ENCODE results near the gene PGK1.
"Not testable (repeated sequence)": the region's sequence is repeated elsewhere in the genome, so short reads cannot be mapped to it uniquely, and the experiment has no call there.

The PGK1 gene

GRCh38 chrX:78116766-78117165, 12.7 kb downstream of the PGK1 start:
- DNase-seq = peak; percentile 46 to 47

- no peak for DNase-seq
Observed at GRCh38 chrX:78118628-78119027, 14.6 kb downstream of the PGK1 start.

GRCh38 chrX:78119521-78120227, 15.6 kb downstream of the PGK1 start:
- DNase-seq = peak; percentile 11 to 21

GRCh38 chrX:78123190-78123589, 19.1 kb downstream of the PGK1 start:
- no peak for DNase-seq

GRCh38 chrX:78124307-78124706, 20.3 kb downstream of the PGK1 start:
- DNase-seq = peak; percentile 6 to 9

GRCh38 chrX:78125148-78125547, 21.1 kb downstream of the PGK1 start:
- no peak for DNase-seq

GRCh38 chrX:78125781-78126180, 21.7 kb downstream of the PGK1 start:
- not testable (repeated sequence) for DNase-seq

- no peak for DNase-seq
Observed at GRCh38 chrX:78129714-78130113, 25.7 kb downstream of the PGK1 start.

GRCh38 chrX:78130396-78130795, 26.3 kb downstream of the PGK1 start:
- no peak for DNase-seq

GRCh38 chrX:78131117-78131516, 27.1 kb downstream of the PGK1 start:
- no peak for DNase-seq

- no peak for DNase-seq
Observed at GRCh38 chrX:78133238-78133960, 29.4 kb downstream of the PGK1 start.

GRCh38 chrX:78139160-78140123, 35.4 kb downstream of the PGK1 start, which contains the start of gene TAF9B:
Gene TAF9B, minus strand, starts transcription at chrX:78139650. Its CDS starts 39 bp downstream, at chrX:78139611.
- peak; percentile 70 to 80 for DNase-seq

- no peak for DNase-seq
Observed at GRCh38 chrX:78140206-78140605, 36.2 kb downstream of the PGK1 start.

- not testable (repeated sequence) for DNase-seq
Observed at GRCh38 chrX:78147002-78147540, 43.0 kb downstream of the PGK1 start.

- DNase-seq = not testable (repeated sequence)
Observed at GRCh38 chrX:78157373-78157772, 53.3 kb downstream of the PGK1 start.

GRCh38 chrX:78157846-78158245, 53.8 kb downstream of the PGK1 start:
- DNase-seq = not testable (repeated sequence)

GRCh38 chrX:78160711-78161110, 56.7 kb downstream of the PGK1 start:
- DNase-seq = not testable (repeated sequence)

GRCh38 chrX:78163175-78163574, 59.1 kb downstream of the PGK1 start:
- not testable (repeated sequence) for DNase-seq

- no peak for DNase-seq
Observed at GRCh38 chrX:78165425-78165824, 61.4 kb downstream of the PGK1 start.

GRCh38 chrX:78168065-78168464, 64.0 kb downstream of the PGK1 start:
- DNase-seq = no peak
